ENCODE results near the gene CASK.

DNA sequence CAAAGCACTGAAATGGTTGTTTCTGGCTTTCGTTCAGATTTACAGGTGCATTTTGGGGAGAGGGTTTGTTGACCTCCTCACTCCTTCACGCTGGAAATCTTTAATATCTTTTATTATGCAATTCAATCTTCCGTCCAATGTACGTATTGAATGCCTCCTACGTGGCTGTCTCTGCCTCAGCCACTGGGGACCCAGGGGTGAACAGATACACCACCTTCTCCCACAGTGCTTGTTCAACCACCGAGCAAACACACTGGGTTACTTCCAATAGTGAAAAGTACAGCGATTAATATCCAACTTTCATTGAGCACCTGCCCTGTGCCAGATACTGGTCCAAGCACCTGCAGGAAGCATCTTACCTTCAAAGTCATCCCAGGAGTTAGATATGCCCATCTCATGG lies 424.2 kb downstream of the CASK start:
- TF ChIP-seq POLR2AphosphoS5 (IDR thresholded peaks at IDR 0.05; ENCODE audit: borderline replicate concordance, low read depth, low read length) (no peak), EZH2 (IDR thresholded peaks at IDR 0.05) (no peak), FOXP2 (optimal IDR thresholded peaks at IDR 0.05; ENCODE audit: control extremely low read depth, extremely low read length, insufficient read depth) (no peak)
